K562 (cell line): Measurements from ENCODE around the gene APOO. TPM values are rescaled to one million over a fixed set of nuclear protein-coding genes. Genes with fewer than 3 reads are reported as not detected.

Source experiments
- ARNT ChIP-seq, 2 experiments: fragments of 450-650 bp; IDR thresholded peaks; 2 replicates each; pipeline ENCODE4 v1.6.1; 2016; ENCODE audit warnings: mild to moderate bottlenecking in 1 of 2
- CBFA2T2 ChIP-seq: fragments of 450-650 bp; conservative IDR thresholded peaks from 2 replicates; pipeline ENCODE4 v1.6.1; 2017; ENCODE audit warnings: mild to moderate bottlenecking
- CTBP1 ChIP-seq: fragments of 450-650 bp; IDR thresholded peaks from 2 replicates; pipeline ENCODE4 v1.6.1; 2016; ENCODE audit warnings: borderline replicate concordance
- ELF1 ChIP-seq: fragments of 200-800 bp; sonication (Bioruptor generic); IDR thresholded peaks from 2 replicates; pipeline ENCODE4 v1.6.1; 2016; ENCODE audit warnings: missing genetic modification characterization, missing compliant biosample characterization
- HDAC3 ChIP-seq: fragments of 450-650 bp; IDR thresholded peaks from 2 replicates; pipeline ENCODE4 v1.6.1; 2018; ENCODE audit warnings: borderline replicate concordance, mild to moderate bottlenecking, moderate library complexity; ENCODE audit not compliant: partially characterized antibody
- HMG20B ChIP-seq: fragments of 250-450 bp; sonication (Bioruptor Pico); IDR thresholded peaks from 2 replicates; pipeline ENCODE4 v1.5.0; 2021; ENCODE audit warnings: mild to moderate bottlenecking
- L3MBTL2 ChIP-seq: fragments of 450-650 bp; IDR thresholded peaks from 2 replicates; pipeline ENCODE4 v1.6.1; 2016; ENCODE audit warnings: mild to moderate bottlenecking, moderate library complexity
- MTA1 ChIP-seq: fragments of 450-650 bp; IDR thresholded peaks from 2 replicates; pipeline ENCODE4 v1.6.1; 2017; ENCODE audit warnings: borderline replicate concordance
- NFE2 ChIP-seq: IDR thresholded peaks from 2 replicates; pipeline ENCODE4 v1.6.1; 2014; ENCODE audit warnings: antibody characterized with exemption, low read depth
- NRF1 ChIP-seq, 2 experiments: fragments of 450-650 bp; IDR thresholded peaks in 1 of 2; conservative IDR thresholded peaks in 1 of 2; 2 replicates each; pipeline ENCODE4 v1.6.1; 2014; ENCODE audit warnings: mild to moderate bottlenecking in 2 of 2
- SP1 ChIP-seq: sonication (generic); formaldehyde crosslinking; IDR thresholded peaks from 2 replicates; pipeline ENCODE4 v1.8.1; 2022; ENCODE audit warnings: mild to moderate bottlenecking, missing genetic modification reagents
- TOE1 ChIP-seq, 2 experiments: fragments of 450-650 bp in 1 of 2; sonication (generic) in 1 of 2; formaldehyde crosslinking in 1 of 2; IDR thresholded peaks; 2 replicates each; pipeline versions ENCODE4 v1.7.1 to v1.8.0; 2016 to 2022; ENCODE audit warnings: borderline replicate concordance in 2 of 2, mild to moderate bottlenecking in 2 of 2, antibody characterized with exemption in 1 of 2, inconsistent platforms in 1 of 2, low read depth in 1 of 2, missing genetic modification reagents in 1 of 2, moderate library complexity in 1 of 2
- ZFX ChIP-seq: sonication (generic); formaldehyde crosslinking; IDR thresholded peaks from 2 replicates; pipeline ENCODE4 v1.8.0; 2022; ENCODE audit warnings: mild to moderate bottlenecking, missing genetic modification reagents, moderate library complexity
- ZNF146 ChIP-seq: IDR thresholded peaks from one replicate; pipeline ENCODE4 v1.6.1; 2018; ENCODE audit warnings: missing compliant biosample characterization; ENCODE audit not compliant: unreplicated experiment
- ZNF239 ChIP-seq: fragments of 250-450 bp; sonication (Bioruptor Pico); IDR thresholded peaks from 2 replicates; pipeline ENCODE4 v1.4.0; 2020; ENCODE audit warnings: mild to moderate bottlenecking
- ZNF263 ChIP-seq: sonication (generic); formaldehyde crosslinking; IDR thresholded peaks from 2 replicates; pipeline ENCODE4 v1.8.0; 2022; ENCODE audit warnings: mild to moderate bottlenecking, missing genetic modification reagents, borderline replicate concordance
- polyA plus RNA-seq, 8 experiments: library from polyadenylated mRNA; depleted of rRNA in 4 of 8; stranded (reverse) in 5 of 8; unstranded in 3 of 8; fragments of >200 nt; fragmentation: Nextera tagmentation in 2 of 8; fragmentation: Illumina TruSeq in 1 of 8; extraction: Ambion mirVana in 2 of 8; extraction: Trizol in 1 of 8; gene quantifications; 2 replicates each; pipeline versions ENCODE4 v1.2.1 to v1.2.3, GENCODE V29; 2011 to 2014; ENCODE audit warnings: inconsistent platforms in 1 of 8, missing spikeins in 1 of 8
- total RNA-seq, 7 experiments: library from RNA; depleted of rRNA in 6 of 7; stranded (reverse); fragments of >200 nt in 6 of 7; fragmentation: Illumina TruSeq in 2 of 7; extraction: Trizol in 2 of 7; gene quantifications; 2 replicates each; pipeline versions ENCODE4 v1.2.1 to v1.2.3, GENCODE V29; 2011 to 2021; ENCODE audit warnings: low replicate concordance in 1 of 7
- TF ChIP-seq, protein P1 (sequence below): sonication (generic); IDR thresholded peaks from 2 replicates; pipeline ENCODE4 v1.6.1; 2016
- TF ChIP-seq, protein P2 (sequence below): fragments of 450-650 bp; IDR thresholded peaks from 2 replicates; pipeline ENCODE4 v1.6.1; 2016; ENCODE audit warnings: missing biosample characterization, missing genetic modification characterization
- TF ChIP-seq, protein P3 (sequence below), 2 experiments: fragments of 450-650 bp in 1 of 2; sonication (generic) in 1 of 2; formaldehyde crosslinking in 1 of 2; IDR thresholded peaks in 1 of 2; conservative IDR thresholded peaks in 1 of 2; 2 replicates each; pipeline versions ENCODE4 v1.6.1 to v1.8.1; 2016 to 2023; ENCODE audit warnings: mild to moderate bottlenecking in 2 of 2, moderate library complexity in 2 of 2, inconsistent platforms in 1 of 2, missing genetic modification reagents in 1 of 2
- TF ChIP-seq, protein P4 (sequence below), 3 experiments: fragments of 200-800 bp in 1 of 3; fragments of 250-450 bp in 1 of 3; fragments of 450-650 bp in 1 of 3; sonication (Bioruptor Pico) in 1 of 3; sonication (Bioruptor generic) in 1 of 3; formaldehyde crosslinking in 1 of 3; IDR thresholded peaks; 2 replicates each; pipeline versions ENCODE4 v1.6.1 to v1.8.0; 2016 to 2022; ENCODE audit warnings: mild to moderate bottlenecking in 2 of 3, missing genetic modification characterization in 2 of 3, missing compliant biosample characterization in 1 of 3, moderate library complexity in 1 of 3

APOO gene
- total and polyA plus RNA-seq, 9 of the 15 experiments (the other 6 are each of a cell fraction or from before 2014, with no cell fraction given), result 37.3 to 76.4 (median 60.8) TPM

DNA sequence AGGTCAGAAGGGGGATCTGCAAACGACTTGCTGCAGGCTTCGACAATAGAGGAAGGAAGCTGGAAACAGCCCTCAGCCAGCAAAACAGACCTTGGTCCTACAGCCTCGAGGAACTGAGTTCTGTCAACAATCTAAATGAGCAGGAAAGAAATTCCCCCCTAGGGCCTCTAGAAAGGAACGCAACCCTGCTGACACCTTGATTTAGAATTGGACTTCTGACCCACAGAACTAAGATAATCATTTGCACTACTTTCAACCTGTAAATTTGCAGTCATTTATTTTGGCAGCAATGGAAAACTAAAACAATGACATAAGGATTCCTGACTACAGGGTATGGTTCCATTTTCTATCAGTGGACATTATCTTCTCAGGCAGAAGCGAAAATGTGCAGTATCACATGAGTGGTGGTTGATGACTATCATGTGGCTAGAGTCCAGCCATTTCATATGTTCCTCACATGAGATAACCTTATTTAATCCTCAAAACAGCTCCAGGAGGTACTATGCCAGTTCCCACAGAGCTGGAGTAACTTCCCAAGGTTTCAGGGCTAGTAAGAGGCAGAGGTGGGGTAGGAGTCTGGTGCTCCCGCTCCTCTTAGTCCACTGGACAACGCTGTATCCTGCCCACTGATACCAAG, 63.1 kb downstream of the APOO start (continued):
- TF ChIP-seq ELF1 (tag) (0 out of 2 replicates have a peak, but pooled peaks have one; percentile 31), HMG20B (CRISPR knock-in tag) (no peak), CBFA2T2 (peak; percentile 72), CTBP1 (peak; percentile 55; the same call in 1 of the 2 replicates), MTA1 (peak; percentile 61), ZFX (CRISPR knock-in tag) (peak; percentile 34; the same call in 1 of the 2 replicates), ZNF146 (no peak), ZNF239 (CRISPR knock-in tag) (peak; percentile 29; the same call in 1 of the 2 replicates), HDAC3 (peak; percentile 65), L3MBTL2 (peak; percentile 61), ARNT (IDR thresholded peaks at IDR 0.05) (0 out of 4 replicates have a peak, but pooled peaks of 1 of the 2 experiments have one; percentile 30), NFE2 (peak; percentile 75), NRF1 (conservative IDR thresholded peaks at IDR 0.05 in 1 of 2, IDR thresholded peaks at IDR 0.05 in 1 of 2) (no peak), SP1 (CRISPR knock-in tag) (no peak), TOE1 (IDR thresholded peaks at IDR 0.05; ENCODE audit: borderline replicate concordance) (peak; percentile 32; the same call in 1 of the 2 replicates), TOE1 (CRISPR knock-in tag; IDR thresholded peaks at IDR 0.05; ENCODE audit: borderline replicate concordance, low read depth) (no peak), ZNF263 (CRISPR knock-in tag) (0 out of 2 replicates have a peak, but pooled peaks have one; percentile 23)
- TF ChIP-seq, protein P1, sequence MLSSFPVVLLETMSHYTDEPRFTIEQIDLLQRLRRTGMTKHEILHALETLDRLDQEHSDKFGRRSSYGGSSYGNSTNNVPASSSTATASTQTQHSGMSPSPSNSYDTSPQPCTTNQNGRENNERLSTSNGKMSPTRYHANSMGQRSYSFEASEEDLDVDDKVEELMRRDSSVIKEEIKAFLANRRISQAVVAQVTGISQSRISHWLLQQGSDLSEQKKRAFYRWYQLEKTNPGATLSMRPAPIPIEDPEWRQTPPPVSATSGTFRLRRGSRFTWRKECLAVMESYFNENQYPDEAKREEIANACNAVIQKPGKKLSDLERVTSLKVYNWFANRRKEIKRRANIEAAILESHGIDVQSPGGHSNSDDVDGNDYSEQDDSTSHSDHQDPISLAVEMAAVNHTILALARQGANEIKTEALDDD, result peak; percentile 54; the same call in 1 of the 2 replicates
- TF ChIP-seq, protein P2, sequence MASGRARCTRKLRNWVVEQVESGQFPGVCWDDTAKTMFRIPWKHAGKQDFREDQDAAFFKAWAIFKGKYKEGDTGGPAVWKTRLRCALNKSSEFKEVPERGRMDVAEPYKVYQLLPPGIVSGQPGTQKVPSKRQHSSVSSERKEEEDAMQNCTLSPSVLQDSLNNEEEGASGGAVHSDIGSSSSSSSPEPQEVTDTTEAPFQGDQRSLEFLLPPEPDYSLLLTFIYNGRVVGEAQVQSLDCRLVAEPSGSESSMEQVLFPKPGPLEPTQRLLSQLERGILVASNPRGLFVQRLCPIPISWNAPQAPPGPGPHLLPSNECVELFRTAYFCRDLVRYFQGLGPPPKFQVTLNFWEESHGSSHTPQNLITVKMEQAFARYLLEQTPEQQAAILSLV (tag), result no peak
- TF ChIP-seq, protein P3, sequence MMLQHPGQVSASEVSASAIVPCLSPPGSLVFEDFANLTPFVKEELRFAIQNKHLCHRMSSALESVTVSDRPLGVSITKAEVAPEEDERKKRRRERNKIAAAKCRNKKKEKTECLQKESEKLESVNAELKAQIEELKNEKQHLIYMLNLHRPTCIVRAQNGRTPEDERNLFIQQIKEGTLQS (IDR thresholded peaks at IDR 0.05), result peak; percentile 18; the same call in 1 of the 2 replicates
- TF ChIP-seq, protein P3 (CRISPR knock-in tag; conservative IDR thresholded peaks at IDR 0.05), result no peak
- TF ChIP-seq, protein P4, sequence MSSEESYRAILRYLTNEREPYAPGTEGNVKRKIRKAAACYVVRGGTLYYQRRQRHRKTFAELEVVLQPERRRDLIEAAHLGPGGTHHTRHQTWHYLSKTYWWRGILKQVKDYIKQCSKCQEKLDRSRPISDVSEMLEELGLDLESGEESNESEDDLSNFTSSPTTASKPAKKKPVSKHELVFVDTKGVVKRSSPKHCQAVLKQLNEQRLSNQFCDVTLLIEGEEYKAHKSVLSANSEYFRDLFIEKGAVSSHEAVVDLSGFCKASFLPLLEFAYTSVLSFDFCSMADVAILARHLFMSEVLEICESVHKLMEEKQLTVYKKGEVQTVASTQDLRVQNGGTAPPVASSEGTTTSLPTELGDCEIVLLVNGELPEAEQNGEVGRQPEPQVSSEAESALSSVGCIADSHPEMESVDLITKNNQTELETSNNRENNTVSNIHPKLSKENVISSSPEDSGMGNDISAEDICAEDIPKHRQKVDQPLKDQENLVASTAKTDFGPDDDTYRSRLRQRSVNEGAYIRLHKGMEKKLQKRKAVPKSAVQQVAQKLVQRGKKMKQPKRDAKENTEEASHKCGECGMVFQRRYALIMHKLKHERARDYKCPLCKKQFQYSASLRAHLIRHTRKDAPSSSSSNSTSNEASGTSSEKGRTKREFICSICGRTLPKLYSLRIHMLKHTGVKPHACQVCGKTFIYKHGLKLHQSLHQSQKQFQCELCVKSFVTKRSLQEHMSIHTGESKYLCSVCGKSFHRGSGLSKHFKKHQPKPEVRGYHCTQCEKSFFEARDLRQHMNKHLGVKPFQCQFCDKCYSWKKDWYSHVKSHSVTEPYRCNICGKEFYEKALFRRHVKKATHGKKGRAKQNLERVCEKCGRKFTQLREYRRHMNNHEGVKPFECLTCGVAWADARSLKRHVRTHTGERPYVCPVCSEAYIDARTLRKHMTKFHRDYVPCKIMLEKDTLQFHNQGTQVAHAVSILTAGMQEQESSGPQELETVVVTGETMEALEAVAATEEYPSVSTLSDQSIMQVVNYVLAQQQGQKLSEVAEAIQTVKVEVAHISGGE (CRISPR knock-in tag; IDR thresholded peaks at IDR 0.05), result no peak
